ENCODE measurements around the gene WFS1. TPM values are rescaled to one million over a fixed set of nuclear protein-coding genes. Genes with fewer than 3 reads are reported as not detected.

Gene WFS1
- total and polyA plus RNA-seq, 2 of the 13 experiments (the other 11 are each of a cell fraction or from before 2014, with no cell fraction given), result 39.1 to 42.2 TPM

GRCh38 chr4:6231663-6232165 is 37.9 kb upstream of the WFS1 start (continued):
- TF ChIP-seq ZBTB40 (IDR thresholded peaks at IDR 0.05), result no peak
- TF ChIP-seq ZBTB40 (CRISPR knock-in tag; IDR thresholded peaks at IDR 0.05), result peak; percentile 84
- TF ChIP-seq NONO (IDR thresholded peaks at IDR 0.05), result no peak
- no peak for TF ChIP-seq NONO (CRISPR knock-in tag; conservative IDR thresholded peaks at IDR 0.05)
- no peak for TF ChIP-seq ZC3H4 (CRISPR knock-in tag; IDR thresholded peaks at IDR 0.05; ENCODE audit: borderline replicate concordance)
